Activated CD8-positive, alpha-beta memory T cell treated with anti-CD3 and anti-CD28 coated beads for 48 hours (primary cell): ENCODE data around the gene NAALADL1.

Source experiments
- DNase-seq, 3 experiments: peaks; one replicate each; pipeline ENCODE4 v3.0.0-alpha.2; 2020; ENCODE audit warnings: low read depth in 2 of 3, low spot score in 2 of 3

The NAALADL1 gene

GRCh38 chr11:65083834-65084597 lies 25.7 kb upstream of the NAALADL1 start, which contains the start of the genes CDCA5 and ZFPL1:
TSS of gene CDCA5 (minus strand) at chr11:65084040. CDS start at chr11:65083978, 62 bp downstream.
TSS of gene ZFPL1 (plus strand) at chr11:65084222. CDS start at chr11:65084699, 477 bp downstream.
- peak; percentile 96 to 98 (median 97) for DNase-seq

GRCh38 chr11:65083134-65083833 lies 24.9 kb upstream of the NAALADL1 start:
- DNase-seq: no peak

GRCh38 chr11:65078786-65079342 lies 20.5 kb upstream of the NAALADL1 start:
- no peak for DNase-seq

- DNase-seq: no peak
Observed at GRCh38 chr11:65078151-65078550, 19.8 kb upstream of the NAALADL1 start.

- DNase-seq: no peak
Observed at GRCh38 chr11:65077451-65077850, 19.1 kb upstream of the NAALADL1 start.

- no peak for DNase-seq
Observed at GRCh38 chr11:65072631-65072966, 14.2 kb upstream of the NAALADL1 start.

GRCh38 chr11:65071907-65072630 lies 13.7 kb upstream of the NAALADL1 start:
- no peak for DNase-seq

- DNase-seq: no peak
Observed at GRCh38 chr11:65069217-65069616, 10.9 kb upstream of the NAALADL1 start.

- DNase-seq: no peak
Observed at GRCh38 chr11:65067446-65067845, 9.1 kb upstream of the NAALADL1 start.

- no peak for DNase-seq
Observed at GRCh38 chr11:65066805-65067291, 8.5 kb upstream of the NAALADL1 start.

GRCh38 chr11:65066315-65066714 lies 8.0 kb upstream of the NAALADL1 start:
- no peak for DNase-seq

- no peak for DNase-seq
Observed at GRCh38 chr11:65065851-65066250, 7.5 kb upstream of the NAALADL1 start.

GRCh38 chr11:65064847-65065240 lies 6.5 kb upstream of the NAALADL1 start:
- DNase-seq: no peak

- DNase-seq: no peak
Observed at GRCh38 chr11:65063532-65063931, 5.2 kb upstream of the NAALADL1 start.

GRCh38 chr11:65060913-65061408 lies 2.6 kb upstream of the NAALADL1 start:
- no peak for DNase-seq

- no peak for DNase-seq
Observed at GRCh38 chr11:65059959-65060824, 1.8 kb upstream of the NAALADL1 start.

GRCh38 chr11:65059523-65059922 lies 1.2 kb upstream of the NAALADL1 start:
- DNase-seq: no peak

- DNase-seq: no peak
Observed at GRCh38 chr11:65058012-65058411, 341 bp downstream of the NAALADL1 start.

GRCh38 chr11:65057526-65057925 lies 827 bp downstream of the NAALADL1 start:
- DNase-seq: no peak

GRCh38 chr11:65056999-65057398 lies 1.4 kb downstream of the NAALADL1 start:
- no peak for DNase-seq
